Measurements from ENCODE around the gene C1QTNF12.

Gene C1QTNF12

GRCh38 chr1:1244192-1244811 lies 2.2 kb downstream of the C1QTNF12 start:
- no peak overlapping the region for H2BK15ac ChIP-seq (ENCODE audit: low read depth, poor library complexity, severe bottlenecking)
- H3K4ac ChIP-seq (ENCODE audit: low read depth in 1 of 2, low read length in 2 of 2) = no peak overlapping the region
- 82% methylated on average over 28 of the region's 30 CpGs for WGBS
- peaks cover 0 to 32% of the 10 kb centered on the region in 2 experiments for H3K36me3 ChIP-seq (ENCODE audit: control insufficient read depth in 1 of 2, insufficient read depth in 2 of 2, low read depth in 1 of 2, low read length in 2 of 2)
- H2AK5ac ChIP-seq (ENCODE audit: low read length, severe bottlenecking) = no peak overlapping the region
- no peak overlapping the region for H2BK12ac ChIP-seq (ENCODE audit: low read length in 2 of 2)
- H2BK5ac ChIP-seq (ENCODE audit: low read depth, low read length, poor library complexity, severe bottlenecking) = no peak overlapping the region
- H3K23ac ChIP-seq (ENCODE audit: low read length in 2 of 2) = no peak overlapping the region
- no peak overlapping the region for H3K4me2 ChIP-seq (ENCODE audit: low read length, poor library complexity, severe bottlenecking)
- H3K27me3 ChIP-seq (ENCODE audit: control insufficient read depth in 1 of 2, insufficient read depth in 1 of 2, low read length in 2 of 2) = peaks cover 6 to 30% of the 10 kb centered on the region in 2 experiments
- no peak overlapping the region for H4K91ac ChIP-seq (ENCODE audit: low read length)
- no peak overlapping the region for H2BK120ac ChIP-seq (ENCODE audit: low read depth, low read length)
- peaks cover 43% of the 10 kb centered on the region for H3K4me1 ChIP-seq (ENCODE audit: control insufficient read depth, insufficient read depth, low read depth, low read length)
- H3K14ac ChIP-seq (ENCODE audit: low read length in 2 of 2) = no peak overlapping the region
- peaks cover 2% of the 10 kb centered on the region for H3K79me1 ChIP-seq (replicated peaks; ENCODE audit: low read length, poor library complexity, severe bottlenecking)
- no peak overlapping the region for H3K4me3 ChIP-seq (ENCODE audit: insufficient read depth in 1 of 2, low read depth in 1 of 2, low read length in 2 of 2)
- H3K9me3 ChIP-seq (ENCODE audit: control insufficient read depth, low read length) = no peaks in the 10 kb centered on the region
- H3K18ac ChIP-seq (ENCODE audit: low read depth in 1 of 2, low read length in 2 of 2) = no peak overlapping the region
- H3K9ac ChIP-seq (ENCODE audit: low read length) = no peak overlapping the region
- DNase-seq = no peak
- H2AFZ ChIP-seq (ENCODE audit: low read depth, low read length) = no peak overlapping the region
- H4K8ac ChIP-seq (ENCODE audit: low read length) = no peak overlapping the region
- no peak overlapping the region for H3K27ac ChIP-seq (ENCODE audit: low read length, poor library complexity, severe bottlenecking)

- Histone ChIP-seq H2BK5ac (ENCODE audit: low read depth, low read length, poor library complexity, severe bottlenecking) (no peak overlapping the region), H3K4me3 (ENCODE audit: insufficient read depth in 1 of 2, low read depth in 1 of 2, low read length in 2 of 2) (no peak overlapping the region), H4K8ac (ENCODE audit: low read length) (no peak overlapping the region), H2BK15ac (ENCODE audit: low read depth, poor library complexity, severe bottlenecking) (no peak overlapping the region), H3K4me2 (ENCODE audit: low read length, poor library complexity, severe bottlenecking) (no peak overlapping the region), H3K23ac (ENCODE audit: low read length in 2 of 2) (no peak overlapping the region), H4K91ac (ENCODE audit: low read length) (no peak overlapping the region), H3K4me1 (ENCODE audit: control insufficient read depth, insufficient read depth, low read depth, low read length) (peaks cover 43% of the 10 kb centered on the region), H3K9ac (ENCODE audit: low read length) (no peak overlapping the region), H3K36me3 (ENCODE audit: control insufficient read depth in 1 of 2, insufficient read depth in 2 of 2, low read depth in 1 of 2, low read length in 2 of 2) (peaks cover 0 to 33% of the 10 kb centered on the region in 2 experiments), H3K9me3 (ENCODE audit: control insufficient read depth, low read length) (no peaks in the 10 kb centered on the region), H3K79me1 (replicated peaks; ENCODE audit: low read length, poor library complexity, severe bottlenecking) (peaks cover 2% of the 10 kb centered on the region), H3K18ac (ENCODE audit: low read depth in 1 of 2, low read length in 2 of 2) (no peak overlapping the region), H2AK5ac (ENCODE audit: low read length, severe bottlenecking) (no peak overlapping the region), H3K14ac (ENCODE audit: low read length in 2 of 2) (no peak overlapping the region), H2BK120ac (ENCODE audit: low read depth, low read length) (no peak overlapping the region), H2BK12ac (ENCODE audit: low read length in 2 of 2) (no peak overlapping the region), H2AFZ (ENCODE audit: low read depth, low read length) (no peak overlapping the region), H3K4ac (ENCODE audit: low read depth in 1 of 2, low read length in 2 of 2) (no peak overlapping the region), H3K27me3 (ENCODE audit: control insufficient read depth in 1 of 2, insufficient read depth in 1 of 2, low read length in 2 of 2) (peaks cover 6 to 35% of the 10 kb centered on the region in 2 experiments), H3K27ac (ENCODE audit: low read length, poor library complexity, severe bottlenecking) (no peak overlapping the region)
- WGBS = 74% methylated on average over 23 of the region's 23 CpGs
- DNase-seq = no peak
These were observed 2.7 kb downstream of the C1QTNF12 start for GRCh38 chr1:1243807-1244191.

GRCh38 chr1:1243266-1243660 lies 3.3 kb downstream of the C1QTNF12 start:
- peaks cover 43% of the 10 kb centered on the region for H3K4me1 ChIP-seq (ENCODE audit: control insufficient read depth, insufficient read depth, low read depth, low read length)
- H2BK15ac ChIP-seq (ENCODE audit: low read depth, poor library complexity, severe bottlenecking) = no peak overlapping the region
- H3K9ac ChIP-seq (ENCODE audit: low read length) = no peak overlapping the region
- no peak overlapping the region for H3K14ac ChIP-seq (ENCODE audit: low read length in 2 of 2)
- H3K4me2 ChIP-seq (ENCODE audit: low read length, poor library complexity, severe bottlenecking) = no peak overlapping the region
- H2AK5ac ChIP-seq (ENCODE audit: low read length, severe bottlenecking) = no peak overlapping the region
- H3K27ac ChIP-seq (ENCODE audit: low read length, poor library complexity, severe bottlenecking) = no peak overlapping the region
- H2AFZ ChIP-seq (ENCODE audit: low read depth, low read length) = no peak overlapping the region
- DNase-seq = no peak
- H2BK12ac ChIP-seq (ENCODE audit: low read length in 2 of 2) = no peak overlapping the region
- peaks cover 6 to 40% of the 10 kb centered on the region in 2 experiments for H3K27me3 ChIP-seq (ENCODE audit: control insufficient read depth in 1 of 2, insufficient read depth in 1 of 2, low read length in 2 of 2)
- H3K4ac ChIP-seq (ENCODE audit: low read depth in 1 of 2, low read length in 2 of 2) = no peak overlapping the region
- 91% methylated on average over 23 of the region's 23 CpGs for WGBS
- H3K23ac ChIP-seq (ENCODE audit: low read length in 2 of 2) = no peak overlapping the region
- no peak overlapping the region for H4K91ac ChIP-seq (ENCODE audit: low read length)
- no peak overlapping the region for H4K8ac ChIP-seq (ENCODE audit: low read length)
- no peak overlapping the region for H2BK5ac ChIP-seq (ENCODE audit: low read depth, low read length, poor library complexity, severe bottlenecking)
- no peaks in the 10 kb centered on the region for H3K9me3 ChIP-seq (ENCODE audit: control insufficient read depth, low read length)
- H3K79me1 ChIP-seq (replicated peaks; ENCODE audit: low read length, poor library complexity, severe bottlenecking) = peaks cover 2% of the 10 kb centered on the region
- H2BK120ac ChIP-seq (ENCODE audit: low read depth, low read length) = no peak overlapping the region
- H3K4me3 ChIP-seq (ENCODE audit: insufficient read depth in 1 of 2, low read depth in 1 of 2, low read length in 2 of 2) = no peak overlapping the region
- peaks cover 0 to 34% of the 10 kb centered on the region in 2 experiments for H3K36me3 ChIP-seq (ENCODE audit: control insufficient read depth in 1 of 2, insufficient read depth in 2 of 2, low read depth in 1 of 2, low read length in 2 of 2)
- H3K18ac ChIP-seq (ENCODE audit: low read depth in 1 of 2, low read length in 2 of 2) = no peak overlapping the region

- Histone ChIP-seq H3K36me3 (ENCODE audit: control insufficient read depth in 1 of 2, insufficient read depth in 2 of 2, low read depth in 1 of 2, low read length in 2 of 2) (peaks cover 0 to 34% of the 10 kb centered on the region in 2 experiments), H2AFZ (ENCODE audit: low read depth, low read length) (no peak overlapping the region), H3K9me3 (ENCODE audit: control insufficient read depth, low read length) (no peaks in the 10 kb centered on the region), H4K8ac (ENCODE audit: low read length) (no peak overlapping the region), H2AK5ac (ENCODE audit: low read length, severe bottlenecking) (no peak overlapping the region), H3K79me1 (replicated peaks; ENCODE audit: low read length, poor library complexity, severe bottlenecking) (peaks cover 2% of the 10 kb centered on the region), H2BK12ac (ENCODE audit: low read length in 2 of 2) (no peak overlapping the region), H3K27me3 (ENCODE audit: control insufficient read depth in 1 of 2, insufficient read depth in 1 of 2, low read length in 2 of 2) (peaks cover 5 to 44% of the 10 kb centered on the region in 2 experiments), H3K23ac (ENCODE audit: low read length in 2 of 2) (no peak overlapping the region), H4K91ac (ENCODE audit: low read length) (no peak overlapping the region), H3K4ac (ENCODE audit: low read depth in 1 of 2, low read length in 2 of 2) (no peak overlapping the region), H3K27ac (ENCODE audit: low read length, poor library complexity, severe bottlenecking) (no peak overlapping the region), H2BK5ac (ENCODE audit: low read depth, low read length, poor library complexity, severe bottlenecking) (no peak overlapping the region), H3K4me1 (ENCODE audit: control insufficient read depth, insufficient read depth, low read depth, low read length) (peaks cover 49% of the 10 kb centered on the region), H3K4me3 (ENCODE audit: insufficient read depth in 1 of 2, low read depth in 1 of 2, low read length in 2 of 2) (no peak overlapping the region), H3K14ac (ENCODE audit: low read length in 2 of 2) (no peak overlapping the region), H3K4me2 (ENCODE audit: low read length, poor library complexity, severe bottlenecking) (no peak overlapping the region), H3K9ac (ENCODE audit: low read length) (no peak overlapping the region), H3K18ac (ENCODE audit: low read depth in 1 of 2, low read length in 2 of 2) (no peak overlapping the region), H2BK120ac (ENCODE audit: low read depth, low read length) (no peak overlapping the region), H2BK15ac (ENCODE audit: low read depth, poor library complexity, severe bottlenecking) (no peak overlapping the region)
- 93% methylated on average over 36 of the region's 41 CpGs for WGBS
- no peak for DNase-seq
These were observed 3.9 kb downstream of the C1QTNF12 start for GRCh38 chr1:1242461-1243265.

Data from mesenchymal stem cell (in vitro differentiated cells and primary cell).